Adrenal gland (tissue), 12 donors: ENCODE measurements around the gene OR2Y1. TPM values are rescaled to one million over a fixed set of nuclear protein-coding genes. Genes with fewer than 3 reads are reported as not detected.

ENCODE experiments used
- DNase-seq, 7 donors: peaks; one replicate each; pipeline ENCODE4 v3.0.0-alpha.2; 2019 to 2020
- H3K27ac ChIP-seq, 5 donors: fragments of 200-600 bp; sonication (generic) in 4 of 5; 1 replicate in 3 of 5; 2 replicates in 2 of 5; pipeline versions ENCODE4 v1.5.1 to v1.8.0; 2016 to 2020; ENCODE audit warnings: mild to moderate bottlenecking in 1 of 5
- H3K27me3 ChIP-seq: fragments of 200-600 bp; 2 replicates; pipeline ENCODE4 v1.8.0; 2021
- H3K36me3 ChIP-seq, 2 donors: fragments of 200-600 bp; replicated peaks in 1 of 2; 1 replicate in 1 of 2; 2 replicates in 1 of 2; pipeline versions ENCODE4 v1.5.1 to v1.8.0; 2018 to 2022
- H3K4me1 ChIP-seq, 2 donors: fragments of 200-600 bp; replicated peaks in 1 of 2; 1 replicate in 1 of 2; 2 replicates in 1 of 2; pipeline versions ENCODE4 v1.5.1 to v1.8.0; 2018 to 2021
- H3K4me3 ChIP-seq, 4 donors: fragments of 200-600 bp; sonication (generic) in 3 of 4; one replicate each; pipeline ENCODE4 v1.5.1; 2016 to 2018
- H3K9me3 ChIP-seq, 3 donors: fragments of 200-600 bp; sonication (generic) in 1 of 3; replicated peaks in 1 of 3; 1 replicate in 2 of 3; 2 replicates in 1 of 3; pipeline versions ENCODE4 v1.5.1 to v1.8.0; 2016 to 2021
- CTCF ChIP-seq, 6 experiments: fragments of 450-650 bp in 4 of 6; fragments of 200-600 bp in 2 of 6; sonication (generic) in 1 of 6; IDR thresholded peaks; 1 replicate in 5 of 6; 2 replicates in 1 of 6; pipeline versions ENCODE4 v1.5.1 to v1.8.0; 2016 to 2021; ENCODE audit warnings: antibody characterized with exemption in 6 of 6, mild to moderate bottlenecking in 2 of 6, moderate library complexity in 1 of 6
- POLR2A ChIP-seq, 2 donors: fragments of 450-650 bp; IDR thresholded peaks; one replicate each; pipeline ENCODE4 v1.6.1; 2017; ENCODE audit warnings: antibody characterized with exemption in 2 of 2, mild to moderate bottlenecking in 2 of 2, moderate library complexity in 1 of 2
- WGBS, 4 donors: extraction: QIAGEN DNeasy Blood & Tissue Kit in 2 of 4; methylation state at CpG; one replicate each; pipeline versions ENCODE4 v1.1.5 to v1.1.7; 2013 to 2017; 5-methylcytosine and 5-hydroxymethylcytosine counted together
- intact Hi-C, 2 donors: fragments of 100-400 bp; cut with DNase I; formaldehyde crosslinking; loops; one replicate each; pipeline versions ENCODE4 v1.14.1 to v1.15.0; 2022 to 2023
- polyA plus RNA-seq, 3 donors: library from polyadenylated mRNA; stranded (reverse); fragments of 200-250 nt in 2 of 3; fragments of 350-450 nt in 1 of 3; fragmentation: Illumina TruSeq in 1 of 3; extraction: RNeasy Lipid Tissue Mini Kit (QIAGEN cat#74804) in 1 of 3; gene quantifications; one replicate each; pipeline ENCODE4 v1.2.3, GENCODE V29; 2013 to 2014
- small RNA-seq, 2 donors: library from RNA; depleted of rRNA; stranded (forward); fragments of <200 nt; gene quantifications; one replicate each; pipeline ENCODE3, GENCODE V24; 2016
- total RNA-seq, 9 donors: library from RNA; depleted of rRNA in 4 of 9; stranded (reverse); fragments of >200 nt in 4 of 9; fragments of 120-200 nt in 1 of 9; fragmentation: NEBNext Ultra II Directional in 1 of 9; extraction: Animal tissue kit (Norgen Biotek cat#: 25700) in 1 of 9; gene quantifications; one replicate each; pipeline versions ENCODE4 v1.1.0 to v1.2.4, GENCODE V29; 2013 to 2023
- donor health status: healthy with polysubstance abuse.
- donor health status: Bipolar disorder and iron deficiency.
- donor health status: DM: yes; HTN: yes; CAD: no.
- donor health status: DM: no; HTN: no; CAD: no.
- donor health status: DM: no; HTN: no; CAD: no.
- donor health status: DM: yes; HTN: yes; CAD: no.

OR2Y1 gene
- total and polyA plus RNA-seq, 12 donors: not detected

DNA sequence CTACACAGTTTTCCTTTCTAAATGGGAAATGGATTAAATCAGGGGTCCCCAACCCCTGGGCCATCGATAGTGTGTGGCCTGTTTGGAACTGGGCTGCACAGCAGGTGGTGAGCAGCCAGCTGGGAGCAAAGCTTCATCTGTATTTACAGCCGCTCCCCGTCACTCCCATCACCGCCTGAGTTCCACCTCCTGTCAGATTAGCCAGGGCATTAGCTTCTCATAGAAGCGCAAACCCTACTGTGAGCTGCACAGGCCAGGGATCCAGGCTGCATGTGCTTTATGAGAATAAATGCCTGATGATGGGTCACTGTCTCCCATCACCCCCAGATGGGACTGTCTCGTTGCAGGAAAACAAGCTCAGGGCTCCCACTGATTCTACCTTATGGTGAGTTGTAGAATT is 49.3 kb downstream of the OR2Y1 start:
- peaks cover 8% of the 10 kb centered on the region for H3K27me3 ChIP-seq
- TF ChIP-seq CTCF (IDR thresholded peaks at IDR 0.05) (no peak), POLR2A (IDR thresholded peaks at IDR 0.05) (no peak)
- no peak overlapping the region for H3K4me3 ChIP-seq
- no peak for DNase-seq
- no peaks in the 10 kb centered on the region for H3K9me3 ChIP-seq
- intact Hi-C loops: no loop called here
- H3K27ac ChIP-seq: no peak overlapping the region
- no peaks in the 10 kb centered on the region for H3K36me3 ChIP-seq
- H3K4me1 ChIP-seq: no peaks in the 10 kb centered on the region
- WGBS, 4 donors: 59 to 72% (median 65%) methylated on average over 6 of the region's 6 CpGs

DNA sequence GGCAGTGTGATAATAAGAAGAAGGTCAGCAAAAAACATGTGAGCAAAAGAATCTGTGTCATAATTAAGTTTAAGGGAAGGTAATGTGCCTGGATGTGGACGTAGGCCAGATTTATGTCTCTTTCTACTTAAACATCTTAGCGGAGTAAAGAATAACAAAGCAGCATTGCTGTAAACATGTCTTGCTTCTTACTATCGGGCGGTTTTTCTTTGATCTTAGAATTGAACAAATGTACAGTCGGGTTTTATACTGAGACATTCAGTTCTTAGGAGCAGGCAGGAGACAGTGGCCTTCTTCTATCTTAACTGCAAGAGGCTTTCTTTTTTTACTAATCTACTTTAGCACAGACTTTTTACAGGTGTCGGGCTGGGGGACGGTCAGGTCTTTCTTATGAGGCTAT is 50.1 kb downstream of the OR2Y1 start:
- no peak for DNase-seq
- H3K36me3 ChIP-seq: no peaks in the 10 kb centered on the region
- TF ChIP-seq POLR2A (IDR thresholded peaks at IDR 0.05): no peak
- no peak for TF ChIP-seq CTCF (IDR thresholded peaks at IDR 0.05)
- no peaks in the 10 kb centered on the region for H3K4me1 ChIP-seq
- intact Hi-C loops: no loop called here
- no peak overlapping the region for H3K27ac ChIP-seq
- no peak overlapping the region for H3K4me3 ChIP-seq
- H3K9me3 ChIP-seq: no peaks in the 10 kb centered on the region
- peaks cover 8% of the 10 kb centered on the region for H3K27me3 ChIP-seq
- 66 to 78% (median 67%) methylated on average over 7 of the region's 7 CpGs for WGBS, 4 donors

Small RNA genes lying within 50 kb of the gene (small RNA-seq; reads per million reads assigned to genes)
- gene RNU1-17P: 0 reads per million in 2 donors

Other genes with a start within 250 kb of the OR2Y1 start
- gene CNOT6, start 245.7 kb downstream of the OR2Y1 start, total RNA-seq: 10 to 100 TPM in 5 of 9 donors, 1 to 10 TPM in 4; 6.9 to 19.9 (median 13.1) TPM
- gene CNOT6, start 245.7 kb downstream of the OR2Y1 start, polyA plus RNA-seq: 10 to 100 TPM in 1 of 3 donors, 1 to 10 TPM in 2; 4.4 to 16.9 (median 6.3) TPM
- 1 to 10 TPM in 6 of 9 donors, not detected in 3; 1.2 to 2.0 (median 1.4) TPM for gene SCGB3A1, start 148.6 kb downstream of the OR2Y1 start, total RNA-seq
- gene SCGB3A1, start 148.6 kb downstream of the OR2Y1 start, polyA plus RNA-seq: 10 to 100 TPM in 1 of 3 donors, 1 to 10 TPM in 1, not detected in 1; 1.8 to 10.4 TPM
- gene FLT4, start 90.5 kb downstream of the OR2Y1 start, total RNA-seq: 10 to 100 TPM in 8 of 9 donors, 1 to 10 TPM in 1; 9.7 to 50.1 (median 25.1) TPM
- 10 to 100 TPM in 2 of 3 donors, 1 to 10 TPM in 1; 3.3 to 80.1 (median 26.0) TPM for gene FLT4, start 90.5 kb downstream of the OR2Y1 start, polyA plus RNA-seq
- 100 to 1,000 TPM in 8 of 9 donors, 10 to 100 TPM in 1; 55.8 to 224 (median 145) TPM for gene MGAT1, start 62.7 kb upstream of the OR2Y1 start, total RNA-seq
- 100 to 1,000 TPM in 1 of 3 donors, 10 to 100 TPM in 2; 46.8 to 144 (median 62.7) TPM for gene MGAT1, start 62.7 kb upstream of the OR2Y1 start, polyA plus RNA-seq
- gene ZFP62, start 121.2 kb upstream of the OR2Y1 start, total RNA-seq: 10 to 100 TPM in 8 of 9 donors, 1 to 10 TPM in 1; 8.5 to 34.5 (median 14.8) TPM
- 10 to 100 TPM; 17.5 to 39.7 (median 25.1) TPM for gene ZFP62, start 121.2 kb upstream of the OR2Y1 start, polyA plus RNA-seq
- gene BTNL8, start 159.1 kb upstream of the OR2Y1 start, total RNA-seq: 1 to 10 TPM in 2 of 9 donors, under 1 TPM in 3, not detected in 4; 0.50 to 1.9 (median 0.96) TPM
- under 1 TPM; 0.07 to 0.32 (median 0.15) TPM for gene BTNL8, start 159.1 kb upstream of the OR2Y1 start, polyA plus RNA-seq
- 1 to 10 TPM in 1 of 9 donors, under 1 TPM in 3, not detected in 5; 0.14 to 1.0 (median 0.21) TPM for gene BTNL3, start 248.8 kb upstream of the OR2Y1 start, total RNA-seq
- gene BTNL3, start 248.8 kb upstream of the OR2Y1 start, polyA plus RNA-seq: under 1 TPM; 0.03 to 0.08 (median 0.07) TPM